Inflammatory macrophage treated with lipopolysaccharide for 1 hour (primary cell): Measurements from ENCODE around the gene CEBPA.

Experiments
- DNase-seq, 2 donors: peaks; one replicate each; pipeline ENCODE4 v3.0.0-alpha.2; 2020 to 2022

Gene CEBPA

GRCh38 chr19:33286899-33287298 is 15.4 kb downstream of the CEBPA start:
- DNase-seq, result peak; percentile 41 to 43

- peak in 1 of 2 donors; percentile 37 for DNase-seq
Measured at GRCh38 chr19:33285441-33285927, 16.9 kb downstream of the CEBPA start.

- DNase-seq, result no peak
Measured at GRCh38 chr19:33284756-33285155, 17.6 kb downstream of the CEBPA start.

- DNase-seq, result no peak
Measured at GRCh38 chr19:33284146-33284643, 18.1 kb downstream of the CEBPA start.

DNA sequence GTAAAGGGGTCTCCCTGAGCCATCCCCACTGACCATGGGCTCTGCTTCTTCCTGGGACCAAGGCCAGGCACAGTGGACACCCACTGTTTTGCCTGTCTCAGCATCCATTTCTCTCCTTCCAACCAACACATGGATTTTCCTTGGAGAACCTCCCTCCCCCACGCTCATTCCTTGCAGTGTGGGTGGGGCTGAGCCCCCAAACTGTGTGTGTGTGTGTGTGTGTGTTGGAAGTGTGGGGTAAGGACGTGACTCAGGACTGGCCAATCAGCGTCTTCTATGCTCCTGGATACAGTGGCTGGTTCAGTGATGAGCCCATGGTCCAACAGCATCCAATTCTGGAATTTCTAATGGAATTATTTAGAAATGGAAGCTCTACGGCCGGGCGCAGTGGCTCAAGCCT is 18.7 kb downstream of the CEBPA start:
- DNase-seq, result no peak

DNA sequence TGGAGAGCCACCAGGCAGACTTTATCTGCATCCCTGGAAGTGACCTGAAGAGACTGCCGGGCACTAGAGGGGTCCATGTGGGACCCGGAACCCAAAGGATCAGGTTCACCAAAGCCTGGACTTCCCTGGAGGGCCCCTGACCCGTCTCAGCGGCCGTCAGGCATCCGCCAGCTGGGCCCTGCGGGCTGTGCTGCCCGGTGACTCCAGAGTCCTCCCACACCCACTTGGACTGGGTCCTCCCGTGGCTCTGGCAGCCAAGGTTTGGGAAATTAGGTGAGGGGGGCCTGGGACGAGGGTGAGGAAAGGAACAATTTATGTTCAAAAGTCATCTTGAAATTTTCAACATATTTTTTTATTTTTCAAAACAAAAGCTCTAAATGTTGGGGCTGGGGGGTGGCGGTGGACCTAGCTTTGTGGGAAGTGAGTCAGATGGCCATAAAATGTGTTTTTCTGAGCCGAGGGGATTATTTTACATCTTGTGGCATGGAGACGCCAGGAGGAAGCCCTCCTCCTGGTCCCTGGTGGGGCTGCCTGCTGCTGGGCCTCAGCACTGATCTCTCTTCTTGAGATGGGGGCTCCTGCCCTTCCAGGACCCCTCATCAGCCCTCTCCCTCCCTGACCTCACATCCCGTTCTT is 20.2 kb downstream of the CEBPA start:
- no peak for DNase-seq

DNA sequence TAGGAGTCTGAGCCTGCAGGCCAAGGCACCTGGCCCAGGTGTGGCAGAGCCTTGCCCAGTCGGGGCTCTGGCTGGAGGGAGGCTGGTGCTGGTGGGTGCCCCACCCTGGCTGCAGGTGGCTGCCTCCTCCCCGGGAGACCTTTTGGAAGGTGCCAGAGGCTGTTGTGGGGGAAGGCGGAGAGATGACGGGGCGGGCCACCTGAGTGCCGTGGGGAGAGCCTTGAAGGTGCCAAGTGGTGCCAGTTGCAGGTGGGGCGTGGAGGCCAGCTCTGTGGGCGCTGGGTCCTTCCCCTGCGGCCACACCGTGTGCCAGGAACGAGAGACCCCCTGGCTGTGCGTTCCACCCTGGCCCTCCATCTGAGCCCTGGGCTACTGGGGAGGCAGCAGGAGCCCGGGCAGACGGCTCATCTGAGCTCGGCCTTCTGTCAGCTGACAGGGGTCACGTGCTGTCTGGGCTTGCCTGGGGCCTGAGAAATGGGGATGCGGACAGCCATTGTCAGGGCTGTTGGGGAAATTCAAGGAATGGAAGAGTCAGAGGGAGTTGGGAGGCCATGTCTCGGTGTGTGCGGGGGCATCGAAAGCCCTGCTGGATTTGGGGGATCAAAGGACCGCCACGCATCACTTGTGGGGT is 20.9 kb downstream of the CEBPA start:
- no peak for DNase-seq

DNA sequence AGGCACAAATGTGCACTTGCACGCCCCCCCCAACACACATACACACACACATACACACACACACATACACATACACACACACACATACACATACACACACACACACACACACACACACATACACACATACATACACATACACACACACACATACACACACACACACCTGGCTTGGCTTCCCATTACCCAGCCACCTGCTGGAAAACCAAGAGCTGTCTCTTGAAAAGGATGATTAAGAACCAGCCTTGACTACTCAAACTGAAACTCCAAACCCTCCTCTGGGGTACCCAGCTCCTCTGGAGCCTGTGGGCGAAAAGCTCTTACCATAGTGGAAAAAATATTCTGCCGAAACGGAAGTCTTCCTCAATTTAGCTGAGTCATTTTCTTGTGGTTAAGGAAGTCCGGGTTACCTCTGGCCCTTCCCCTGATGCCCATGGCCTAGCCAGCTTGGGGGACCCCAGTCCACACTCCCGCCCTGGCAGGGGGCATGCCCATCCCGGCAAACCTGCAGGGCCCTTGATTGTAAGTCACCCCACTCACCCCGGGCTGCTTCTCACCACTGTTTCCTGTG is 21.9 kb downstream of the CEBPA start:
- peak; percentile 76 to 80 for DNase-seq

DNA sequence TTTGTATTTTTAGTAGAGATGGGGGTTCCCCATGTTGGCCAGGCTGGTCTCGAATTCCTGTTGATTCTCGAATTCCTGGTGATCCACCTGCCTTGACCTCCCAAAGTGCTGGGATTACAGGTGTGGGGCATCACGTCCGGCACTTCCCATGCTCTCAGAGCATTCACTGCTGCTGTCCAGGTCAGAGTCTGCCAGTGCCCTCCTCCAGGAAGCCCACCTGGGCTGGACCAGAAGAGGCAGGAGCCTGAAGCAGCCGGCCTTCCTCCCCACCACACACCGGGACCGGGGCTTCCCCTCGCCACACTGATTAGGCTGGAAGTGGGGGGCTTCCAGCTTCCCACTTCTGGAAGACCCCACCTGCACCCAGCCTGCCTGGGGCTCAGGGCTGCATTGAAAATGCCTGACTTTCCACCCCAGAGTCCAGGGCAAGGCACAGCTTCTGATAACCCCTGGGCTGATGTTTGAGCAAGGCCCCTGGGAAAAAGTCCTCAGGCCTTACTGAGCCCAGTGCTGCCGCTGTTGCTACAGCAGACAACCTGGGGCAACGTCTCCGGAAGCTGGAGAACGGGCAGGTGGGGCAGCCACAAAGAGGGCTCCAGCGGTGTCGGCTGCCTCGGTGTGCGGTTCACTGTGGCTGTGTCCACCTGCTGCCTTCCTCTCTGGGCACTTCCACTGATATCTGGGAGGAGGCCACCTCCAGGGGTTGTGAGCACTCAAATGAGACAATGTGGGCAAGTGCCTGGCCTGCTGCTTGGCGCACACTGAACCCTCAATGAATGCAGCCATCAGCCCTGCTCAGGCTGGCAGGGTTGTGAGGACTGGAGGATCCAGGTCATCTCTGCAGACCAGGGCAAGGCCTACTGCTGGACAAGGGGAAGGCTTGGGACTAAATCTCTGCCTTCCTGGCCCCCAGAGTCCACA is 22.6 kb downstream of the CEBPA start:
- DNase-seq, result no peak

- DNase-seq, result no peak
Measured at GRCh38 chr19:33278403-33279269, 23.7 kb downstream of the CEBPA start.

DNA sequence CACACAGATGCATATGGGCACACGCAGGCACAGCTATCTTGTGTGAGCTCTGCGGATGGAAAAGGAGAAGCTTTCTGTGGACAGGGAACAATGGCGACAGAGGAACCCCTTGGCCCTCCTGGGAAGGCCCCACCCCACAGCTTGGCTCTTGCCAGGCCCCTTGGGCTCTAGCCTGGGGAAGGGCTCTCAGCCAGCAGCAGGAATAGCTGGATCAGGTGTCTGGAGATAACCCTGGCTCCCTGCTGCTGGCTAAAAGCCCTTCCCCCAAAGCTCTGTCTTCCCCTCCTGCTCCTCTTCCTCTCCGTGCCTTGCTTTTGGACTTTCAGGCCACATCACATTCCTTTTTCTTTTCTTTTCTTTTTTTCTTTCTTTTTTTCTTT is 24.3 kb downstream of the CEBPA start:
- no peak for DNase-seq

DNA sequence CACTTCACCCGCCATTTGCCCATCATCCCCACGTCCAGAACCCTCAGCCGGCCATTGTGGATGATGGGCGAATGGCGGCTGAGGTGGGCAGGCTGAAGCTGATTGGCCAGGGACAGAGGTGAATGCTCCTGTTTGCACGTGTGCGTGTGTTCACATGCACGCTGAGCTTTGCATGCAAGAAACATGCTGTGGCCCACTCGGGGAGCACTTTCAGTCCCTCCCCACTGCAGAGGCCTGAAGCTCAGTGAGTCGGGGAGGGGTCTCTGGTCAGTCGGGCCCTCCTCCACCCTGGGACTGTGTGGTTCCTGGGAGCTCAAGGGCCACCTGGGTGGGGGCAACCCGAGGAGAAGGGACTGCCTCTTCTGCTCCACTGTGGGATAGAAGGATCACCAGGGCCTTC is 24.9 kb downstream of the CEBPA start:
- no peak for DNase-seq

- no peak for DNase-seq
Measured at GRCh38 chr19:33275933-33276619, 26.3 kb downstream of the CEBPA start.

- DNase-seq, result no peak
Measured at GRCh38 chr19:33275559-33275932, 26.8 kb downstream of the CEBPA start.

DNA sequence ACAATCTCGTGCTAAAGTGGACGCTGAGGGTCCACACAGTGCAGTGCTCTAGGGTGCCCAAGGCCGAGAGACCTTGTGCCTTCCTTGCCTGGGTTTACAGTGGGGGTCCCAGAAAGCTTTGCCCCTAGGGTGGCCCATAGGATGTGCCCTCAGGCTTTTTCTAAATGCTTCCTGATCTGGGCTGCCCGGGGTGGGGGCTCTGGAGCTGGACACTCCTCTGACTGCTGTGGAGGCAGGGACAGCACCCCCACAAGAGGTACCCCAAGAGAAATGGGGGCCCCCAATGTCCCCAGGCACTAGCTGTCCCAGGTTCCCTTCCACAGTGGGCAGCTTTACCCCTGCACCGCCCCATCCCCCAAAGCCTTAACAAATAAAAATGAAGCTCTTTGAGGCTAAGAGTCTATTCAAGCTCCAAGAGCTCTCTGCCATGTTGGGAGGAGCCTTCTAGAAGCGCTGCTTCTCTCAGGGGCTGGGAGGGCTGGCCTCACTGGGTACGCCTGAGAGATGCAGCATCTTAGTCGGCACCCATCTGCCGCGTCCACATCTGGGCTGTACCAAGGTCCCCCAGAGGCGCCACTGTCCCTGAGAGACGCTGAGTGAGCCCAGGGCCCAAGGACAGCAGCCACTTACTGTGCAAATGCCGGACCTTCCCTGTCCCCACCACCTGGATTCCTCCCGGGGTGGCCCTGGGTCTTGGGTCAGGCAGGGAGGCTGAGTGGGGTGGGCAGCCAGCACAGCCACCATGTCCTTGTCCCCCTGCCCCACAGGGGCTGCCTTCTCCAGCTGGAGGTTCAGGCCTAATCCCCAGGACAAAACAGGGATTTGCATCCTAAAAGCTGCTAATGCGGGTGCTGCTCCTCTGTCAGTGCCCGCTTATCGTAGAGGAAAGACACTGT is 27.4 kb downstream of the CEBPA start:
- no peak for DNase-seq

- peak; percentile 73 to 74 for DNase-seq
Measured at GRCh38 chr19:33273881-33274662, 28.3 kb downstream of the CEBPA start.

DNA sequence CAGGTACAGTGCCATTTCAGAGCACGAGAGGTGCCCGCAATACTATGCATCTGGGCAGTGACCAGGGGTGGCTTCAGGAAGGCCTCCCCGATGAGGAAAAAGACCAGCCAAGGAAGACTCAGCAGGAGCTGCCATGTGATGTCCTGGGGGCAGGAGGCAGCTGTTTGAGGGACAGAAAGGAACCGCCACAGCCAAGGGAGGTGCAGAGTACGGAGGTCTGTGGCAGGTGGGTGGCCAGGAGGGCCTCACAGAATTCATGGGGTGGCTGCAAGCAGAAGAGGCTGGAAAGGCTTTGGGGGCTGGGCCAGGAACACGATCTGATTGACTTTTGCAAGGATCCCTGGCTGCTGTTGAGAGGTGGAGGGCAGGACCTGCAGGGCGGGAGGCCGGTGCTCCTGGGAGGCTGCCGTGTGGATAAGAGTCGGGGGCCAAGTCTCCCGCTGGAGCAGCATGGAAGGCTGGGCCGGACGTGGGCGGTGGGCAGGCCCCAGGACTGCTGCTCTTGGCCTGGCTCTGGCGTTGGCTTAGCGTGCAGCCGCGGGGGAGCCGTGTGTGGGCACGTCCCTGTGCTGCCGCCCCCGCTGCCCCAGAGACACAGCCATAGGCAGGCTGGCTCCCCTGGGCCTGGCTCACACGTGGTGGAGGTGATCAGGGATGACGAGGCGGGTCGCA is 29.1 kb downstream of the CEBPA start:
- DNase-seq, result no peak

- DNase-seq, result no peak
Measured at GRCh38 chr19:33271246-33272021, 30.9 kb downstream of the CEBPA start.
